ENCODE results near the gene PHETA2. TPM values are rescaled to one million over a fixed set of nuclear protein-coding genes. Genes with fewer than 3 reads are reported as not detected.

PHETA2 gene
- total RNA-seq, 1 donor from 2014 or later, result 41.5 TPM

GRCh38 chr22:42076764-42077485 lies 2.9 kb downstream of the PHETA2 start:
- Histone ChIP-seq H3K27ac (peak overlapping the region; percentile 95 to 96), H3K4me1 (peaks cover 0 to 39% of the 10 kb centered on the region in 2 donors), H3K4me3 (no peak overlapping the region), H3K9me3 (no peaks in the 10 kb centered on the region), H3K27me3 (no peaks in the 10 kb centered on the region), H3K36me3 (peaks cover 6 to 12% of the 10 kb centered on the region in 2 donors)
- no peak for TF ChIP-seq CTCF (IDR thresholded peaks at IDR 0.05)
- intact Hi-C loops (cut with DNase I), result loop anchor here (5.0 to 10.0 kb wide), 3 partner anchors 265 to 1108 kb away; partner anchors contain the start of gene TTLL12
- no peak for DNase-seq (ENCODE audit: low spot score in 2 of 2)

- H3K27ac ChIP-seq, result peak overlapping the region; percentile 95 to 96
- H3K4me1 ChIP-seq, result peaks cover 0 to 40% of the 10 kb centered on the region in 2 donors
- H3K36me3 ChIP-seq, result peaks cover 10 to 13% of the 10 kb centered on the region in 2 donors
- H3K9me3 ChIP-seq, result no peaks in the 10 kb centered on the region
- no peak for DNase-seq (ENCODE audit: low spot score in 2 of 2)
- no peak for TF ChIP-seq CTCF (IDR thresholded peaks at IDR 0.05)
- intact Hi-C loops (cut with DNase I), result loop anchor here (5.0 to 10.0 kb wide), 3 partner anchors 265 to 1107 kb away; partner anchors contain the start of gene TTLL12
- H3K4me3 ChIP-seq, result no peak overlapping the region
- H3K27me3 ChIP-seq, result no peaks in the 10 kb centered on the region
Observed at GRCh38 chr22:42077486-42078125, 3.6 kb downstream of the PHETA2 start.

GRCh38 chr22:42078469-42079318 lies 4.6 kb downstream of the PHETA2 start:
- Histone ChIP-seq H3K4me1 (peaks cover 0 to 41% of the 10 kb centered on the region in 2 donors), H3K4me3 (peak overlapping the region; percentile 67 to 72), H3K36me3 (peaks cover 19 to 24% of the 10 kb centered on the region in 2 donors), H3K27me3 (no peaks in the 10 kb centered on the region), H3K27ac (peak overlapping the region; percentile 95 to 96), H3K9me3 (no peaks in the 10 kb centered on the region)
- DNase-seq (ENCODE audit: low spot score in 2 of 2), result no peak
- no peak for TF ChIP-seq CTCF (IDR thresholded peaks at IDR 0.05)
- intact Hi-C loops (cut with DNase I), result loop anchor here (1.0 to 10.0 kb wide), 5 partner anchors 8 to 1106 kb away; partner anchors contain the start of genes NAGA, SREBF2 and TTLL12

GRCh38 chr22:42079319-42080251 lies 5.5 kb downstream of the PHETA2 start, which contains the start of gene SMDT1:
SMDT1 (plus strand) TSS chr22:42079700; CDS start chr22:42079769, 69 bp downstream.
- H3K9me3 ChIP-seq, result no peaks in the 10 kb centered on the region
- peaks cover 20 to 31% of the 10 kb centered on the region in 2 donors for H3K36me3 ChIP-seq
- peak within 1 kb of the TSS; percentile 67 to 72 for H3K4me3 ChIP-seq
- H3K4me1 ChIP-seq, result peaks cover 0 to 38% of the 10 kb centered on the region in 2 donors
- intact Hi-C loops (cut with DNase I), result loop anchor here (1.0 to 10.0 kb wide), 6 partner anchors 9 to 1105 kb away; partner anchors contain the start of genes NAGA, NDUFA6, SREBF2 and TTLL12
- H3K27me3 ChIP-seq, result no peaks in the 10 kb centered on the region
- DNase-seq (ENCODE audit: low spot score in 2 of 2), result peak; percentile 92 to 100
- H3K27ac ChIP-seq, result peak within 1 kb of the TSS; percentile 95 to 96
- no peak for TF ChIP-seq CTCF (IDR thresholded peaks at IDR 0.05)
